Kidney (tissue), 14 donors: ENCODE data around the gene VASH2. TPM values are rescaled to one million over a fixed set of nuclear protein-coding genes. Genes with fewer than 3 reads are reported as not detected.

Experiments
- DNase-seq, 5 donors: peaks; one replicate each; pipeline ENCODE4 v3.0.0-alpha.2; 2013 to 2020
- FAIRE-seq: peaks from 2 replicates; lab custom pipeline; 2012; peaks lifted over from hg19 to GRCh38; lab: Jason Lieb, UNC
- H3K27ac ChIP-seq, 2 donors: one replicate each; pipeline ENCODE4 v1.7.0; 2013; ENCODE audit warnings: low read depth in 2 of 2, low read length in 2 of 2, inconsistent platforms in 1 of 2
- H3K27me3 ChIP-seq: one replicate; pipeline ENCODE4 v1.7.1; 2013; ENCODE audit warnings: low read length, inconsistent platforms; ENCODE audit not compliant: control insufficient read depth, insufficient read depth
- H3K36me3 ChIP-seq, 3 donors: one replicate each; pipeline versions ENCODE4 v1.7.0 to v1.7.1; 2013; ENCODE audit warnings: low read length in 3 of 3, control low read depth in 1 of 3, inconsistent platforms in 1 of 3; ENCODE audit not compliant: insufficient read depth in 3 of 3, control insufficient read depth in 2 of 3
- H3K4me1 ChIP-seq, 3 donors: one replicate each; pipeline versions ENCODE4 v1.7.0 to v1.7.1; 2013; ENCODE audit warnings: low read length in 3 of 3, inconsistent platforms in 1 of 3, low read depth in 1 of 3; ENCODE audit not compliant: control insufficient read depth in 2 of 3, insufficient read depth in 2 of 3
- H3K4me3 ChIP-seq, 3 donors: one replicate each; pipeline versions ENCODE4 v1.7.0 to v1.8.1; 2013; ENCODE audit warnings: low read length in 3 of 3, control low read depth in 1 of 3, inconsistent platforms in 1 of 3
- H3K9ac ChIP-seq, 3 donors: one replicate each; pipeline versions ENCODE4 v1.7.0 to v1.7.1; 2013; ENCODE audit warnings: low read length in 3 of 3, control low read depth in 1 of 3, inconsistent platforms in 1 of 3
- H3K9me3 ChIP-seq, 3 donors: one replicate each; pipeline versions ENCODE4 v1.7.0 to v1.7.1; 2013; ENCODE audit warnings: low read length in 3 of 3, control low read depth in 1 of 3, inconsistent platforms in 1 of 3; ENCODE audit not compliant: control insufficient read depth in 2 of 3, insufficient read depth in 1 of 3
- intact Hi-C: fragments of 100-400 bp; cut with DNase I; formaldehyde crosslinking; loops from one replicate; pipeline ENCODE4 v1.11.1; 2022
- polyA plus RNA-seq: library from polyadenylated mRNA; stranded (reverse); fragments of 350-450 nt; fragmentation: Illumina TruSeq; extraction: RNeasy Lipid Tissue Mini Kit (QIAGEN cat#74804); gene quantifications from one replicate; pipeline ENCODE4 v1.2.3, GENCODE V29; 2014; ENCODE audit warnings: low read depth, low replicate concordance; ENCODE audit not compliant: insufficient read depth
- total RNA-seq: library from RNA; stranded (reverse); fragmentation: NEBNext Ultra II Directional; extraction: Animal tissue kit (Norgen Biotek cat#: 25700); gene quantifications from one replicate; pipeline ENCODE4 v1.2.1, GENCODE V29; 2021
- TF ChIP-seq, protein P1 (sequence below): IDR thresholded peaks from 3 replicates; pipeline ENCODE4 v1.5.1; 2012; ENCODE audit warnings: mild to moderate bottlenecking, moderate library complexity, borderline replicate concordance; ENCODE audit not compliant: insufficient read depth; ENCODE audit errors: extremely low read depth
- donor health status: control.
- donor health status: control.
- donor health status: control.
- donor health status: control.
- donor health status: control.
- donor health status: DM: yes; HTN: yes; CAD: no.
- donor health status: Normal renal cell carcinoma (clear cell type).

VASH2 gene
- total and polyA plus RNA-seq, 2 donors from 2014 or later = 0.57 TPM; not detected in 1

DNA sequence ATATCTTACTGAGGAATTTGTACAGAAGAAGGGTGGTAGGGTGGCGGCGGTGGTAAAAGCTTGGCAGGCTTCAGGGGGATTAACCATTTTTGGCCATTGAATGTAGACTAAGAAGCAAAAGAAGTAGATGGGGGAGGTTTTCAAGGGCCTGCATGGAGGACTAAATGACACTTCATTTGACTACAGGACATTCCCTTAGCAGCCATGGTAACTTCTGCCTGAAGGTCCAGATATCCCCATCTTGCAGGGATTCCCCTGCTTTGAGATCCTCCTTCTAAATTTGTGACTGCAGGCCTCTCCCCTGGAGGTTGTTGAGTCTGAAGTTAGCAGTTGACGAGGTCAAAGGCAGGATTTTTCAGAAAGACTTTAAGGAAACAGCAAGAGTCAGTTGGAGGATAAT is 4.8 kb downstream of the VASH2 start:
- no peaks in the 10 kb centered on the region for H3K36me3 ChIP-seq
- H3K27ac ChIP-seq = no peak overlapping the region
- intact Hi-C loops = no loop called here
- no peak overlapping the region for H3K9ac ChIP-seq
- TF ChIP-seq, protein P1, sequence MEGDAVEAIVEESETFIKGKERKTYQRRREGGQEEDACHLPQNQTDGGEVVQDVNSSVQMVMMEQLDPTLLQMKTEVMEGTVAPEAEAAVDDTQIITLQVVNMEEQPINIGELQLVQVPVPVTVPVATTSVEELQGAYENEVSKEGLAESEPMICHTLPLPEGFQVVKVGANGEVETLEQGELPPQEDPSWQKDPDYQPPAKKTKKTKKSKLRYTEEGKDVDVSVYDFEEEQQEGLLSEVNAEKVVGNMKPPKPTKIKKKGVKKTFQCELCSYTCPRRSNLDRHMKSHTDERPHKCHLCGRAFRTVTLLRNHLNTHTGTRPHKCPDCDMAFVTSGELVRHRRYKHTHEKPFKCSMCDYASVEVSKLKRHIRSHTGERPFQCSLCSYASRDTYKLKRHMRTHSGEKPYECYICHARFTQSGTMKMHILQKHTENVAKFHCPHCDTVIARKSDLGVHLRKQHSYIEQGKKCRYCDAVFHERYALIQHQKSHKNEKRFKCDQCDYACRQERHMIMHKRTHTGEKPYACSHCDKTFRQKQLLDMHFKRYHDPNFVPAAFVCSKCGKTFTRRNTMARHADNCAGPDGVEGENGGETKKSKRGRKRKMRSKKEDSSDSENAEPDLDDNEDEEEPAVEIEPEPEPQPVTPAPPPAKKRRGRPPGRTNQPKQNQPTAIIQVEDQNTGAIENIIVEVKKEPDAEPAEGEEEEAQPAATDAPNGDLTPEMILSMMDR = no peak
- no peak overlapping the region for H3K4me3 ChIP-seq
- H3K27me3 ChIP-seq = no peaks in the 10 kb centered on the region
- DNase-seq (no peak), FAIRE-seq (no peak)
- no peaks in the 10 kb centered on the region for H3K9me3 ChIP-seq
- peaks cover 0 to 9% (median 0%) of the 10 kb centered on the region in 3 donors for H3K4me1 ChIP-seq

DNA sequence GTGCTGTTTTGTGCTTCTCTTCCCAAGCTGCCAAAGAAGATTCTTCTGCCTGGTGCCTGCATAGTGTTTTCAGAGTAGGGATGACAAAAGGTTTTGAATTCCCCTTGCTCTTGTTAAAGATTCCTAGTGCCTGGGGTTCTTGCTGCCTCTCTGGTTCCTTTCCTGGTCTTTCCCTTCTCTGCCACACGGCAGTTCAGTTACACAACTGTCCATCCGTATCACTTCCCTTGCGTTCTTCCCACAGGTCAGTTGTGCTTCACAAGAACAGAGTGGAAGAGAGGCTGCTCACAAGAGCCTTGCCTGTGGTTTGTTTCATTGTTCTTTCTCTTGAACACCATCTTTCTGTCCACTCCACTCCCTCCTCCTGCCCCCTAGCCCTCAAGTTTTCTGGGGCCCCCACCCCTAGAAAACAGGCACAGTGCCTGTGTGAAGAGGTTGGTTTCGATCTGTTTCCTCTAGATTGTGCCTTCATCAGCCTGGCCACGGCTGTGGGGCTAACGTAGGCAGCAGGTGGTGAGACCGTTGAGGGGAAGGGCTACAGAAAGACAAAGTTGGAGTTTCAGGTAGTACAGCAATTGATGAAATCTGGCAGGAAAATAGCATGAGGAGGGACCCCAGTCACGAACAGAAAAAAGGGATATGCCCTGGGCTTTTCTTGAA is 5.8 kb downstream of the VASH2 start:
- no peak overlapping the region for H3K4me3 ChIP-seq
- TF ChIP-seq, protein P1 = no peak
- DNase-seq = no peak
- intact Hi-C loops = no loop called here
- no peak for FAIRE-seq
- H3K9me3 ChIP-seq = no peaks in the 10 kb centered on the region
- no peak overlapping the region for H3K27ac ChIP-seq
- H3K9ac ChIP-seq = no peak overlapping the region
- peaks cover 0 to 4% (median 0%) of the 10 kb centered on the region in 3 donors for H3K4me1 ChIP-seq
- no peaks in the 10 kb centered on the region for H3K36me3 ChIP-seq
- no peaks in the 10 kb centered on the region for H3K27me3 ChIP-seq

DNA sequence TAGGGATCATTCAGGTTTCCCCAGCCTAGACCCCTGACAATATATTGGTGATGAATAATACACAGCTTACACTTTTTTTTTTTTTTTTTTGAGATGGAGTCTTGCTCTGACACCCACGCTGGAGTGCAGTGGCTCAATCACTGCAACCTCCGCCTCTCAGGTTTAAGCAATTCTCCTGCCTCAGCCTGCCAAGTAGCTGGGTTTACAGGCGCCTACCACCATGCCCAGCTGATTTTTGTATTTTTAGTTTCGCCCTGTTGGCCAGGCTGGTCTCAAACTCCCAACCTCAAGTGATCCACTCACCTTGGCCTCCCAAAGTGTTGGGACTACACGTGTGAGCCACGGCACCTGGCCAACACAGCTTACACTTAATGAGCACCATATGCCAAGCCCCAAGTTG is 7.2 kb downstream of the VASH2 start:
- TF ChIP-seq, protein P1 = no peak
- Histone ChIP-seq H3K27ac (no peak overlapping the region), H3K27me3 (no peaks in the 10 kb centered on the region), H3K36me3 (no peaks in the 10 kb centered on the region), H3K4me3 (no peak overlapping the region), H3K9ac (no peak overlapping the region), H3K4me1 (peaks cover 0 to 3% (median 0%) of the 10 kb centered on the region in 3 donors), H3K9me3 (no peaks in the 10 kb centered on the region)
- intact Hi-C loops = no loop called here
- DNase-seq = no peak
- no peak for FAIRE-seq
